Measurements from ENCODE around the gene DNMT3A.

Gene DNMT3A

DNA sequence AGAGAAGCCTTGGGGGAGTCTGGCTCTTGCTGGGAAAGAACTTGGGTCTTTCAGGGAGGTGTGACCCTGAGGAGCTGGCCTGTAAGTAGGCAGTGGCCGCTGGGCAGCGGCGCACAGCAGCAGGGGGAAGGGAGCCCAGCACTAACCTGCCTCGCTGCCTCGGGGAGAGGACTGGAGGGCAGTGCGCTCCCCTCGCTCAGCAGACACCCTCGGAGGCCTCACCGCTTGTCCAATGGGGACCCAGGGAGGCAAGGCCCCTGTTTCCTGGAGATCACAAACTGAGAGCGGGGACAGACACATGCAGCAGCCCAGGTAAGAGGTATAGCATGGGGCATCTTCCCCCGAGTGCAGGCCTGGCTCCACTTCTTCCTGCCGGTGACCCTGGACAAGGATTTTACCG is 3.3 kb downstream of the DNMT3A start:
- H2BK15ac ChIP-seq (ENCODE audit: low read length): no peak overlapping the region
- H3K14ac ChIP-seq (ENCODE audit: low read length): no peak overlapping the region
- H3K79me1 ChIP-seq (ENCODE audit: low read depth, low read length): no peaks in the 10 kb centered on the region
- no peak overlapping the region for H3K4me2 ChIP-seq (ENCODE audit: insufficient read depth, low read length, poor library complexity, severe bottlenecking)
- no peak overlapping the region for H3K4me3 ChIP-seq (ENCODE audit: low read length in 2 of 2)
- WGBS, 2 donors (ENCODE audit: extremely low coverage in 2 of 2, insufficient read length in 2 of 2, insufficient replicate concordance in 1 of 2): no CpG with 5 or more reads among the region's 13 CpGs
- no peak overlapping the region for H2BK120ac ChIP-seq (ENCODE audit: low read depth, low read length)
- H3K27me3 ChIP-seq (ENCODE audit: control insufficient read depth in 3 of 3, insufficient read depth in 3 of 3, low read depth in 1 of 3, low read length in 3 of 3): peaks cover 2 to 40% (median 25%) of the 10 kb centered on the region in 3 experiments
- no peaks in the 10 kb centered on the region for H3K36me3 ChIP-seq (replicated peaks in 1 of 2; ENCODE audit: control insufficient read depth in 2 of 2, insufficient read depth in 2 of 2, low read length in 2 of 2)
- no peak overlapping the region for H2AFZ ChIP-seq (ENCODE audit: low read length)
- peak overlapping the region; percentile 12 for H3K18ac ChIP-seq (ENCODE audit: low read length)
- H4K91ac ChIP-seq (ENCODE audit: low read depth, low read length, poor library complexity): no peak overlapping the region
- no peak overlapping the region for H2BK5ac ChIP-seq (ENCODE audit: low read length)
- no peak overlapping the region for H3K9ac ChIP-seq (ENCODE audit: low read depth, low read length, poor library complexity)
- no peak overlapping the region for H4K8ac ChIP-seq (ENCODE audit: low read depth, low read length)
- H3K9me3 ChIP-seq (replicated peaks in 1 of 2; ENCODE audit: control insufficient read depth in 2 of 2, insufficient read depth in 1 of 2, low read depth in 1 of 2, low read length in 2 of 2): no peaks in the 10 kb centered on the region
- no peak overlapping the region for H3K23ac ChIP-seq (ENCODE audit: low read depth, low read length, poor library complexity)
- H3K4me1 ChIP-seq (ENCODE audit: control insufficient read depth in 2 of 2, insufficient read depth in 1 of 2, low read depth in 1 of 2, low read length in 2 of 2): peaks cover 3 to 11% of the 10 kb centered on the region in 2 donors
- H2AK5ac ChIP-seq (ENCODE audit: low read depth, low read length): no peak overlapping the region
- H3K27ac ChIP-seq (replicated peaks; ENCODE audit: low read length): no peak overlapping the region
- H2BK12ac ChIP-seq (ENCODE audit: low read length): no peak overlapping the region
- DNase-seq (ENCODE audit: low spot score): no peak
- no peak overlapping the region for H3K4ac ChIP-seq (ENCODE audit: low read length)

DNA sequence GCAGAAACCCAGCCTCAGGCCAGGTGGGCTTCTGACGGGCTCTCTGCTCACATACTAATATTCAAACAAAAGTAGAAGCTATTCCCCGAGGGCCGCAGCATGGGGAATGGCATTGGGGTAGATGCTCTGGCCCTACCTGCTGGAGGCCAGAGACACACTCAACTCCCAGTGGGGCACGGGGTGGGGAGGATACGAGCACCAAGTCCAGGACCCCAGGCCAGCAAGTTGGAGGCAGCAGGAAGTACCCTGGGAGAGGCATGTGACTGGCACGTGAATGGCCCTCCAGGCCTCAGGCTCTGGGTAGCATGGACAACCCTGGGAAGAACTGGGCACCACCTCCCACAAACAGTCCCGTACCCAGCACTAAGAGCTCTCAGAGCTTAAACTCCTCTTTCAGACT is 3.8 kb downstream of the DNMT3A start:
- H3K18ac ChIP-seq (ENCODE audit: low read length): no peak overlapping the region
- no peak overlapping the region for H2BK5ac ChIP-seq (ENCODE audit: low read length)
- no peak overlapping the region for H4K8ac ChIP-seq (ENCODE audit: low read depth, low read length)
- no peaks in the 10 kb centered on the region for H3K36me3 ChIP-seq (replicated peaks in 1 of 2; ENCODE audit: control insufficient read depth in 2 of 2, insufficient read depth in 2 of 2, low read length in 2 of 2)
- DNase-seq (ENCODE audit: low spot score): no peak
- H3K14ac ChIP-seq (ENCODE audit: low read length): no peak overlapping the region
- H2AFZ ChIP-seq (ENCODE audit: low read length): no peak overlapping the region
- no peak overlapping the region for H3K4me2 ChIP-seq (ENCODE audit: insufficient read depth, low read length, poor library complexity, severe bottlenecking)
- no CpG with 5 or more reads among the region's 7 CpGs for WGBS, 2 donors (ENCODE audit: extremely low coverage in 2 of 2, insufficient read length in 2 of 2, insufficient replicate concordance in 1 of 2)
- no peak overlapping the region for H3K4ac ChIP-seq (ENCODE audit: low read length)
- H4K91ac ChIP-seq (ENCODE audit: low read depth, low read length, poor library complexity): no peak overlapping the region
- no peak overlapping the region for H2BK120ac ChIP-seq (ENCODE audit: low read depth, low read length)
- no peak overlapping the region for H2BK15ac ChIP-seq (ENCODE audit: low read length)
- H3K4me3 ChIP-seq (ENCODE audit: low read length in 2 of 2): no peak overlapping the region
- no peaks in the 10 kb centered on the region for H3K9me3 ChIP-seq (replicated peaks in 1 of 2; ENCODE audit: control insufficient read depth in 2 of 2, insufficient read depth in 1 of 2, low read depth in 1 of 2, low read length in 2 of 2)
- H3K79me1 ChIP-seq (ENCODE audit: low read depth, low read length): no peaks in the 10 kb centered on the region
- no peak overlapping the region for H2AK5ac ChIP-seq (ENCODE audit: low read depth, low read length)
- peaks cover 3 to 11% of the 10 kb centered on the region in 2 donors for H3K4me1 ChIP-seq (ENCODE audit: control insufficient read depth in 2 of 2, insufficient read depth in 1 of 2, low read depth in 1 of 2, low read length in 2 of 2)
- H3K27me3 ChIP-seq (ENCODE audit: control insufficient read depth in 3 of 3, insufficient read depth in 3 of 3, low read depth in 1 of 3, low read length in 3 of 3): peaks cover 2 to 35% (median 25%) of the 10 kb centered on the region in 3 experiments
- H2BK12ac ChIP-seq (ENCODE audit: low read length): no peak overlapping the region
- no peak overlapping the region for H3K27ac ChIP-seq (replicated peaks; ENCODE audit: low read length)
- no peak overlapping the region for H3K23ac ChIP-seq (ENCODE audit: low read depth, low read length, poor library complexity)
- H3K9ac ChIP-seq (ENCODE audit: low read depth, low read length, poor library complexity): no peak overlapping the region

DNA sequence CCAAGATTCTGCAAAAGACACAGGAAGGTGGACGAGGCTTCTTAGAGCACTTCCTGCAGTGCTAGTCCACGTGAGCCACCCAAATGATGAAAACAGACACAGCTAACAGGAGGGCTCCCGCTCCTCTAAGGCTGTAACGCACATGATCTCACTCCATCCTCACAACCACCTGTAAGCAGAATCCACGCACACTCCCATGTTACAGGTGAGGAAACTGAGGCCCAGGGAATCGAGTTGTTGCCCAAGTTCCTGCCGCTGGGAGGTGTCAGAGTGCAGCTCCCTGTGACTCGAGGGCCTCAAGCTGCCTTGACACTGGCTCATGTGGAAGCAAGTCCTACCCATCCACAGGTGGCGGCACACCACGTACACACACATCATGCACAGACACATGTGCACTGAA is 4.4 kb downstream of the DNMT3A start:
- no peak for DNase-seq (ENCODE audit: low spot score)
- Histone ChIP-seq H2BK5ac (ENCODE audit: low read length) (no peak overlapping the region), H3K79me1 (ENCODE audit: low read depth, low read length) (no peaks in the 10 kb centered on the region), H3K4me1 (ENCODE audit: control insufficient read depth in 2 of 2, insufficient read depth in 1 of 2, low read depth in 1 of 2, low read length in 2 of 2) (peaks cover 0 to 8% of the 10 kb centered on the region in 2 donors), H3K14ac (ENCODE audit: low read length) (no peak overlapping the region), H3K4me3 (ENCODE audit: low read length in 2 of 2) (no peak overlapping the region), H4K91ac (ENCODE audit: low read depth, low read length, poor library complexity) (no peak overlapping the region), H2BK120ac (ENCODE audit: low read depth, low read length) (no peak overlapping the region), H2AFZ (ENCODE audit: low read length) (no peak overlapping the region), H2BK12ac (ENCODE audit: low read length) (no peak overlapping the region), H3K4ac (ENCODE audit: low read length) (no peak overlapping the region), H3K9me3 (replicated peaks in 1 of 2; ENCODE audit: control insufficient read depth in 2 of 2, insufficient read depth in 1 of 2, low read depth in 1 of 2, low read length in 2 of 2) (no peaks in the 10 kb centered on the region), H3K27ac (replicated peaks; ENCODE audit: low read length) (no peak overlapping the region), H3K23ac (ENCODE audit: low read depth, low read length, poor library complexity) (no peak overlapping the region), H3K36me3 (replicated peaks in 1 of 2; ENCODE audit: control insufficient read depth in 2 of 2, insufficient read depth in 2 of 2, low read length in 2 of 2) (no peaks in the 10 kb centered on the region), H2BK15ac (ENCODE audit: low read length) (no peak overlapping the region), H3K4me2 (ENCODE audit: insufficient read depth, low read length, poor library complexity, severe bottlenecking) (no peak overlapping the region), H4K8ac (ENCODE audit: low read depth, low read length) (no peak overlapping the region), H3K9ac (ENCODE audit: low read depth, low read length, poor library complexity) (no peak overlapping the region), H3K27me3 (ENCODE audit: control insufficient read depth in 3 of 3, insufficient read depth in 3 of 3, low read depth in 1 of 3, low read length in 3 of 3) (peaks cover 2 to 31% (median 25%) of the 10 kb centered on the region in 3 experiments), H2AK5ac (ENCODE audit: low read depth, low read length) (no peak overlapping the region), H3K18ac (ENCODE audit: low read length) (peak overlapping the region; percentile 24)
- no CpG with 5 or more reads among the region's 10 CpGs for WGBS, 2 donors (ENCODE audit: extremely low coverage in 2 of 2, insufficient read length in 2 of 2, insufficient replicate concordance in 1 of 2)

DNA sequence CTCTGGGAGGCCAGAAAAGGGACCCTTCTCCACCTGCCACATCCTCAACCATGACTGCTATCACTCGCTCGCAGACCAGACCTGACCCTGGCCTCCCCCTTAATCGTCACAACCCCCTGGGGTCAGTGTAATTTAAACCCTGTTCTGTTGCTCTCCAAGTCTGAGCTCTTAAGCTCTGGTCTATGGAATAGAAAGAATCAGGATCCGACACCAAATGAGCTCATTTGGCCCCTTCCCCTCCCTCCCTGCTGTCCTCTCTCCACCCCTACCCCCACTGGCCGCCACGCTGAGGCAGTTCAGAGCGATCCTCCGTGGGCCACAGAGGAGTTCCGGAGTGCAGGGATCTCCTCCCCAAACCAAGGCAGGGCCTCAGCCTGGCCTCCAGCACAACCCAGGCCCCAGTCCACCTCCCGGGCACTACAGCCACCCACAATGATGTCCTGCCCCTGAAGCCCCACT is 5.3 kb downstream of the DNMT3A start:
- no peak overlapping the region for H2BK12ac ChIP-seq (ENCODE audit: low read length)
- no peak overlapping the region for H4K8ac ChIP-seq (ENCODE audit: low read depth, low read length)
- H2BK120ac ChIP-seq (ENCODE audit: low read depth, low read length): no peak overlapping the region
- H3K4me2 ChIP-seq (ENCODE audit: insufficient read depth, low read length, poor library complexity, severe bottlenecking): no peak overlapping the region
- H3K27me3 ChIP-seq (ENCODE audit: control insufficient read depth in 3 of 3, insufficient read depth in 3 of 3, low read depth in 1 of 3, low read length in 3 of 3): peaks cover 2 to 31% (median 25%) of the 10 kb centered on the region in 3 experiments
- peak overlapping the region; percentile 16 for H2BK5ac ChIP-seq (ENCODE audit: low read length)
- H3K9ac ChIP-seq (ENCODE audit: low read depth, low read length, poor library complexity): no peak overlapping the region
- H3K4me3 ChIP-seq (ENCODE audit: low read length in 2 of 2): no peak overlapping the region
- DNase-seq (ENCODE audit: low spot score): no peak
- H2BK15ac ChIP-seq (ENCODE audit: low read length): no peak overlapping the region
- no CpG with 5 or more reads among the region's 10 CpGs for WGBS, 2 donors (ENCODE audit: extremely low coverage in 2 of 2, insufficient read length in 2 of 2, insufficient replicate concordance in 1 of 2)
- H4K91ac ChIP-seq (ENCODE audit: low read depth, low read length, poor library complexity): no peak overlapping the region
- no peak overlapping the region for H3K23ac ChIP-seq (ENCODE audit: low read depth, low read length, poor library complexity)
- H3K18ac ChIP-seq (ENCODE audit: low read length): no peak overlapping the region
- H2AK5ac ChIP-seq (ENCODE audit: low read depth, low read length): no peak overlapping the region
- H2AFZ ChIP-seq (ENCODE audit: low read length): no peak overlapping the region
- H3K79me1 ChIP-seq (ENCODE audit: low read depth, low read length): no peaks in the 10 kb centered on the region
- H3K4me1 ChIP-seq (ENCODE audit: control insufficient read depth in 2 of 2, insufficient read depth in 1 of 2, low read depth in 1 of 2, low read length in 2 of 2): peaks cover 0 to 8% of the 10 kb centered on the region in 2 donors
- no peaks in the 10 kb centered on the region for H3K9me3 ChIP-seq (replicated peaks in 1 of 2; ENCODE audit: control insufficient read depth in 2 of 2, insufficient read depth in 1 of 2, low read depth in 1 of 2, low read length in 2 of 2)
- no peaks in the 10 kb centered on the region for H3K36me3 ChIP-seq (replicated peaks in 1 of 2; ENCODE audit: control insufficient read depth in 2 of 2, insufficient read depth in 2 of 2, low read length in 2 of 2)
- H3K4ac ChIP-seq (ENCODE audit: low read length): no peak overlapping the region
- no peak overlapping the region for H3K14ac ChIP-seq (ENCODE audit: low read length)
- H3K27ac ChIP-seq (replicated peaks; ENCODE audit: low read length): no peak overlapping the region

All from neuronal stem cell (in vitro differentiated cells).